ENCODE results near the gene RHCE.
"Not testable (repeated sequence)": the region's sequence is repeated elsewhere in the genome, so short reads cannot be mapped to it uniquely, and the experiment has no call there.

RHCE gene

GRCh38 chr1:25342846-25343245, 77.8 kb downstream of the RHCE start:
- no peak overlapping the region for H3K27ac ChIP-seq (ENCODE audit: low read depth, low read length, severe bottlenecking)
- no CpG with 5 or more reads among the region's 1 CpG for WGBS, 2 experiments (ENCODE audit: insufficient coverage in 2 of 2)
- no peaks in the 10 kb centered on the region for H3K9me3 ChIP-seq (ENCODE audit: control insufficient read depth, low read length)
- H3K4me1 ChIP-seq (ENCODE audit: control insufficient read depth, insufficient read depth, low read length, poor library complexity, severe bottlenecking), result peaks cover 5% of the 10 kb centered on the region
- H3K36me3 ChIP-seq (ENCODE audit: control insufficient read depth, insufficient read depth, low read length), result peaks cover 54% of the 10 kb centered on the region
- H3K4me3 ChIP-seq (ENCODE audit: extremely low read depth, insufficient read depth, low read length, poor library complexity, severe bottlenecking), result no peak overlapping the region

DNA sequence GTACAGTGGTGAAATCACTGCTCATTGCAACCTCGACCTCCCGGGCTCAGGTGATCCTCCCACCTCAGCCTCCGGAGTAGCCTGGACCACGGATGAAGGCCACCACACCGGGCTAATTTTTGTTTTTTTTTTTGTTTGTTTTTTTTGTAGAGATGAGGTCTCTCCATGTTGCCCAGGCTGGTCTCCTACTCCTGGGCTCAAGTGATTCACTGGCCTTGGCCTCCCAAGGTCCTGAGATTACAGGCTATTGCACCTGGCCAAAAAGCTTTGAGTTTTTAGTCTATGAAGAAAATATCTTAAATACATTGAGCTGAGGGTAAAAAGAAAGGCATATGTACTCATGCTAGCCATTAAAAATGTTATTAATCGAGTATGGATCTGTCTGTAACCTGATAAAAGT, 78.9 kb downstream of the RHCE start:
- Histone ChIP-seq H3K27ac (ENCODE audit: low read depth, low read length, severe bottlenecking) (no peak overlapping the region), H3K4me1 (ENCODE audit: control insufficient read depth, insufficient read depth, low read length, poor library complexity, severe bottlenecking) (peaks cover 5% of the 10 kb centered on the region), H3K4me3 (ENCODE audit: extremely low read depth, insufficient read depth, low read length, poor library complexity, severe bottlenecking) (no peak overlapping the region), H3K9me3 (ENCODE audit: control insufficient read depth, low read length) (no peaks in the 10 kb centered on the region), H3K36me3 (ENCODE audit: control insufficient read depth, insufficient read depth, low read length) (peaks cover 43% of the 10 kb centered on the region)
- WGBS, 2 experiments (ENCODE audit: insufficient coverage in 2 of 2), result 74 to 78% methylated on average over 6 of the region's 6 CpGs

DNA sequence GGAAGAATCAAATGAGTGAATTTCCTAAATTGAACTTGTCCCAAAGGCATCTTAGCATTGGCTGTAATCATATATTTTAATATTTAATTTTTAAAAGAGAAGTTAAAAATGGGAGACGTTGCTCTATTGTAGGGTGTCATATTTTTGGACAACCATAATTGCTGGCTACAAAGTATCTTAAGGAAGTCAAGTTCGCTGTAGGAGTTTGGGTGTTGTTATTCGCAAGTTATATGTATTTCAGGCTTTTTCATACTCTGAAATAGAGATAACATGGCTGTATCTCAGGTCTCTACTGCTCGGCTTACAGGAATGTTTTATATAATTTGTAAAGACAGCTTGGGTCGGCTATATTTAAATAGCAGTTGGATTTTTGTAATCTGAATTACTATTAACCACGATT, 81.6 kb downstream of the RHCE start:
- Histone ChIP-seq H3K4me1 (ENCODE audit: control insufficient read depth, insufficient read depth, low read length, poor library complexity, severe bottlenecking) (peaks cover 5% of the 10 kb centered on the region), H3K27ac (ENCODE audit: low read depth, low read length, severe bottlenecking) (peak overlapping the region; percentile 90), H3K4me3 (ENCODE audit: extremely low read depth, insufficient read depth, low read length, poor library complexity, severe bottlenecking) (peak overlapping the region; percentile 92), H3K9me3 (ENCODE audit: control insufficient read depth, low read length) (no peaks in the 10 kb centered on the region), H3K36me3 (ENCODE audit: control insufficient read depth, insufficient read depth, low read length) (peaks cover 20% of the 10 kb centered on the region)
- 8 to 40% methylated on average over 1 to 3 of the region's 6 CpGs for WGBS, 2 experiments (ENCODE audit: insufficient coverage in 2 of 2)

GRCh38 chr1:25338188-25338981, 82.2 kb downstream of the RHCE start, which contains the start of gene TMEM50A:
Gene TMEM50A, plus strand, starts transcription at chr1:25338334. Its CDS starts 2,153 bp downstream, at chr1:25340487.
- peaks cover 18% of the 10 kb centered on the region for H3K36me3 ChIP-seq (ENCODE audit: control insufficient read depth, insufficient read depth, low read length)
- H3K4me3 ChIP-seq (ENCODE audit: extremely low read depth, insufficient read depth, low read length, poor library complexity, severe bottlenecking), result peak within 1 kb of the TSS; percentile 92
- WGBS, 2 experiments (ENCODE audit: insufficient coverage in 2 of 2), result 0 to 1% methylated on average over 39 to 41 of the region's 75 CpGs
- no peaks in the 10 kb centered on the region for H3K9me3 ChIP-seq (ENCODE audit: control insufficient read depth, low read length)
- peak within 1 kb of the TSS; percentile 90 for H3K27ac ChIP-seq (ENCODE audit: low read depth, low read length, severe bottlenecking)
- no peaks in the 10 kb centered on the region for H3K4me1 ChIP-seq (ENCODE audit: control insufficient read depth, insufficient read depth, low read length, poor library complexity, severe bottlenecking)

DNA sequence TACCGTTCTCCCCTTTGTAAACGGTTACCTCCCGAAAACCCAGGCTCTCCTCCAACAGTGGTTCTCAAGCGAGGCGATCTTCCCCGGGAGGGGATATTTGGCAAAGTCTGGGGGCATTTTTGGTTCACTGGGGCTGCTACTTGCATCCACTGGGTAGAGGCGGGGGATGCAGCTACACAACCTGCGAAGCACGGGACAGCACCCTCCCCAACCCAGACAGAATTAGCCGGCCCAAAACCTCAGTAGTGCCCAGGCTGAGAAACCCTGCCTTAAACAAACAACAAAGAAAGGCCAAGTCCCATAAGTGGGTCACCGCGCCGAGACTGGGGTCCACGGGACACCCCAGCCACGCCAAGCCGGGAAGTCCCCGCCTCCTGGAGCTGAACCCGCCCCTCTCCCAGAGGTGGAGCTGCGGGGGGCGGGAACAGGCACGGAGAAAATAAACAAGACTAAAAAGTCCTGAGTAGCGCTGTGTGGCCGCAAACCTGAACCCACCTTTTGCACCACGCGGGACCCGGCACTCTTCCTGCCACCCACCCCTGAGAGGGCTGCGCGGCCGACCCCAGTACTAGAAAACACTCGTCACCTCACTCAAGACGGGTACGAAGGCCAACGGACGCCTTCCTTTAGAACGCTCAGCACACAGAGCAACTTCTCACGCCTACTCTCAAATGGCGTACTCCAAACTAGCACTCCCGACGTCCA, 83.0 kb downstream of the RHCE start:
- WGBS, 2 experiments (ENCODE audit: insufficient coverage in 2 of 2), result 0% methylated on average over 1 to 7 of the region's 39 CpGs
- H3K4me1 ChIP-seq (ENCODE audit: control insufficient read depth, insufficient read depth, low read length, poor library complexity, severe bottlenecking); H3K9me3 ChIP-seq (ENCODE audit: control insufficient read depth, low read length); H3K27ac ChIP-seq (ENCODE audit: low read depth, low read length, severe bottlenecking): not testable (repeated sequence)
- H3K36me3 ChIP-seq (ENCODE audit: control insufficient read depth, insufficient read depth, low read length), result peaks cover 15% of the 10 kb centered on the region
- peak overlapping the region; percentile 92 for H3K4me3 ChIP-seq (ENCODE audit: extremely low read depth, insufficient read depth, low read length, poor library complexity, severe bottlenecking)

GRCh38 chr1:25336922-25337354, 83.7 kb downstream of the RHCE start:
- H3K27ac ChIP-seq (ENCODE audit: low read depth, low read length, severe bottlenecking); H3K9me3 ChIP-seq (ENCODE audit: control insufficient read depth, low read length); H3K4me1 ChIP-seq (ENCODE audit: control insufficient read depth, insufficient read depth, low read length, poor library complexity, severe bottlenecking): not testable (repeated sequence)
- WGBS, 2 experiments (ENCODE audit: insufficient coverage in 2 of 2), result 0 to 3% methylated on average over 2 to 6 of the region's 29 CpGs
- H3K36me3 ChIP-seq (ENCODE audit: control insufficient read depth, insufficient read depth, low read length), result peaks cover 14% of the 10 kb centered on the region
- peak overlapping the region; percentile 51 for H3K4me3 ChIP-seq (ENCODE audit: extremely low read depth, insufficient read depth, low read length, poor library complexity, severe bottlenecking)

GRCh38 chr1:25329950-25330349, 90.7 kb downstream of the RHCE start:
- H3K4me1 ChIP-seq (ENCODE audit: control insufficient read depth, insufficient read depth, low read length, poor library complexity, severe bottlenecking); H3K27ac ChIP-seq (ENCODE audit: low read depth, low read length, severe bottlenecking); H3K36me3 ChIP-seq (ENCODE audit: control insufficient read depth, insufficient read depth, low read length); H3K4me3 ChIP-seq (ENCODE audit: extremely low read depth, insufficient read depth, low read length, poor library complexity, severe bottlenecking); H3K9me3 ChIP-seq (ENCODE audit: control insufficient read depth, low read length): not testable (repeated sequence)
- no CpG with 5 or more reads among the region's 5 CpGs for WGBS, 2 experiments (ENCODE audit: insufficient coverage in 2 of 2)

DNA sequence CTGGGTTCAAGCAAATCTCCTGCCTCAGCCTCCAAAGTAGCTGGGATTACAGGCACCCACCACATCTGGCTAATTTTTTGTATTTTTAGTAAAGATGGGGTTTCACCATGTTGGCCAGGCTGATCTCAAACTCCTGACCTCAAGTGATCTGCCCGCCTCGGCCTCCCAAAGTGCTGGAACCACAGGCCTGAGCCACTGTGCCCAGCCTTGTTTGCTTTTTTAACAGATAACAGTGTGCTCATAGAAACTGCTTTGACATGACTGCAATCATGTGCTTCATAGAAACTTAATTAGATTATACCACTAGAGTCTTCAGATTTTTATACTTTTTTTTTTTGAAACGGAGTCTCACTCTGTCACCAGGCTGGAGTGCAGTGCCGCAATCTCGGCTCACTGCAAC, 91.3 kb downstream of the RHCE start:
- H3K27ac ChIP-seq (ENCODE audit: low read depth, low read length, severe bottlenecking); H3K4me1 ChIP-seq (ENCODE audit: control insufficient read depth, insufficient read depth, low read length, poor library complexity, severe bottlenecking); H3K36me3 ChIP-seq (ENCODE audit: control insufficient read depth, insufficient read depth, low read length); H3K9me3 ChIP-seq (ENCODE audit: control insufficient read depth, low read length); H3K4me3 ChIP-seq (ENCODE audit: extremely low read depth, insufficient read depth, low read length, poor library complexity, severe bottlenecking): not testable (repeated sequence)
- 93 to 100% methylated on average over 3 to 5 of the region's 5 CpGs for WGBS, 2 experiments (ENCODE audit: insufficient coverage in 2 of 2)

GRCh38 chr1:25328791-25329185, 91.8 kb downstream of the RHCE start:
- H3K27ac ChIP-seq (ENCODE audit: low read depth, low read length, severe bottlenecking); H3K36me3 ChIP-seq (ENCODE audit: control insufficient read depth, insufficient read depth, low read length); H3K4me3 ChIP-seq (ENCODE audit: extremely low read depth, insufficient read depth, low read length, poor library complexity, severe bottlenecking); H3K9me3 ChIP-seq (ENCODE audit: control insufficient read depth, low read length); H3K4me1 ChIP-seq (ENCODE audit: control insufficient read depth, insufficient read depth, low read length, poor library complexity, severe bottlenecking): not testable (repeated sequence)
- 100% methylated on average over 4 of the region's 4 CpGs; no CpG with 5 or more reads in 1 of the 2 experiments for WGBS, 2 experiments (ENCODE audit: insufficient coverage in 2 of 2)

DNA sequence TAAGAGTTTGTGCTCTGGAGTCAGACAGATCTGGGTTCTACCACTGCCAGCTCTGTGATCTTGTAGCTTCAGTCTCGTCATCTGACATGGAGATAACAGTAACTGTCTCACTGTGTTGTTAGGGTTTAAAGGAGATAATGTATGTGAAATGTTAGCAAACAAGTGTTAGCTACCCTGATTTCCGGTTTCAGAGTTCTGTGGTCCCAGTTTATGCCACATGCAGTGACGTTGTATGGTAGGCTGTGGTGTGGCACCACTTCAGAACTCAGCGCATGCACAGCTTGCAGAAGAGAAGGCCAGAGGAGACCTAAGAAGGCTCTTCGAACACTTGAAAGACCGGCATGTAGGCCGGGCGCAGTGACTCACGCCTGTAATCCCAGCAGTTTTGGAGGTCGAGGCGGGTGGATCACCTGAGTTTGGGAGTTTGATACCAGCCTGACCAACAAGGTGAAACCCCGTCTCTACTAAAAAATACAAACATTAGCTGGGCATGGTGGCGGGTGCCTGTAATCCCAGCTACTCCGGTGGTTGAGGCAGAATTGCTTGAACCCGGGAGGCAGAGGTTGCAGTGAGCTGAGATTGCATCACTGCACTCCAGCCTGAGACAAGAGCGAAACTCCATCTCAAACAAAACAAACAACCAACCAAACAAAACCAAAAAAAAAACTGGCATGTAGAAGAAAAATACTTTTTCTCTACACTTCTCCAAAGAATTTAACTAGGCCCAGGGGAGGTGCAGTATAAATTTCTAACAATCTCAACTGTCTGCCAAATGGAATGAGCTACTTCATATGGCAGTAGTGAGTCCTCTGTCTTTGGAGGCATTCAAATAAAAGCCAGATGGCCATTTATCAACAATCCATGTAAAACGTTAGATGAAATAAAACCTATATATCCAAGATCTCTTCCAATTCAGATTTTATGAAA, 92.5 kb downstream of the RHCE start:
- WGBS, 2 experiments (ENCODE audit: insufficient coverage in 2 of 2), result no CpG with 5 or more reads among the region's 17 CpGs
- not testable (repeated sequence) for H3K27ac ChIP-seq (ENCODE audit: low read depth, low read length, severe bottlenecking); H3K4me3 ChIP-seq (ENCODE audit: extremely low read depth, insufficient read depth, low read length, poor library complexity, severe bottlenecking); H3K9me3 ChIP-seq (ENCODE audit: control insufficient read depth, low read length); H3K36me3 ChIP-seq (ENCODE audit: control insufficient read depth, insufficient read depth, low read length); H3K4me1 ChIP-seq (ENCODE audit: control insufficient read depth, insufficient read depth, low read length, poor library complexity, severe bottlenecking)

All from mesodermal cell (in vitro differentiated cells).